ENCODE data around the gene PTPRE.

PTPRE gene

GRCh38 chr10:127910464-127910770 lies 3.5 kb downstream of the PTPRE start:
- peaks cover 13% of the 10 kb centered on the region for H3K27me3 Mint-ChIP-seq
- peaks cover 7% of the 10 kb centered on the region for H3K4me1 Mint-ChIP-seq
- no peaks in the 10 kb centered on the region for H3K36me3 Mint-ChIP-seq
- H3K27ac Mint-ChIP-seq = no peak overlapping the region
- H3K4me3 Mint-ChIP-seq = no peak overlapping the region
- no peak for ATAC-seq
- no peaks in the 10 kb centered on the region for H3K9me3 Mint-ChIP-seq

GRCh38 chr10:127911218-127911866 lies 4.4 kb downstream of the PTPRE start:
- H3K4me3 Mint-ChIP-seq = no peak overlapping the region
- peaks cover 5% of the 10 kb centered on the region for H3K27me3 Mint-ChIP-seq
- no peaks in the 10 kb centered on the region for H3K36me3 Mint-ChIP-seq
- peaks cover 4% of the 10 kb centered on the region for H3K4me1 Mint-ChIP-seq
- peaks cover 3% of the 10 kb centered on the region for H3K9me3 Mint-ChIP-seq
- ATAC-seq = no peak
- no peak overlapping the region for H3K27ac Mint-ChIP-seq

GRCh38 chr10:127911867-127912257 lies 5.0 kb downstream of the PTPRE start:
- no peak for ATAC-seq
- Mint-ChIP-seq H3K36me3 (no peaks in the 10 kb centered on the region), H3K4me1 (no peaks in the 10 kb centered on the region), H3K27ac (no peak overlapping the region), H3K9me3 (peaks cover 4% of the 10 kb centered on the region), H3K4me3 (no peak overlapping the region), H3K27me3 (no peaks in the 10 kb centered on the region)

GRCh38 chr10:127912607-127913367 lies 5.9 kb downstream of the PTPRE start:
- Mint-ChIP-seq H3K27ac (no peak overlapping the region), H3K4me1 (no peaks in the 10 kb centered on the region), H3K27me3 (no peaks in the 10 kb centered on the region), H3K4me3 (no peak overlapping the region), H3K36me3 (no peaks in the 10 kb centered on the region), H3K9me3 (peaks cover 4% of the 10 kb centered on the region)
- ATAC-seq = no peak

- Mint-ChIP-seq H3K4me1 (no peaks in the 10 kb centered on the region), H3K27me3 (no peaks in the 10 kb centered on the region), H3K4me3 (no peak overlapping the region), H3K9me3 (peaks cover 4% of the 10 kb centered on the region), H3K36me3 (no peaks in the 10 kb centered on the region), H3K27ac (no peak overlapping the region)
- ATAC-seq = no peak
These were observed 6.5 kb downstream of the PTPRE start for GRCh38 chr10:127913368-127913759.

GRCh38 chr10:127915324-127915723 lies 8.4 kb downstream of the PTPRE start:
- Mint-ChIP-seq H3K4me1 (peaks cover 6% of the 10 kb centered on the region), H3K27me3 (no peaks in the 10 kb centered on the region), H3K4me3 (no peak overlapping the region), H3K36me3 (no peaks in the 10 kb centered on the region), H3K27ac (no peak overlapping the region), H3K9me3 (peaks cover 4% of the 10 kb centered on the region)
- ATAC-seq = no peak

- peaks cover 4% of the 10 kb centered on the region for H3K9me3 Mint-ChIP-seq
- H3K27ac Mint-ChIP-seq = no peak overlapping the region
- no peaks in the 10 kb centered on the region for H3K36me3 Mint-ChIP-seq
These were observed 9.9 kb downstream of the PTPRE start for GRCh38 chr10:127916826-127917225.

GRCh38 chr10:127918572-127918971 lies 11.7 kb downstream of the PTPRE start:
- H3K9me3 Mint-ChIP-seq = peaks cover 4% of the 10 kb centered on the region
- ATAC-seq = no peak
- peaks cover 6% of the 10 kb centered on the region for H3K4me1 Mint-ChIP-seq
- no peak overlapping the region for H3K4me3 Mint-ChIP-seq
- no peaks in the 10 kb centered on the region for H3K36me3 Mint-ChIP-seq
- H3K27me3 Mint-ChIP-seq = no peaks in the 10 kb centered on the region
- no peak overlapping the region for H3K27ac Mint-ChIP-seq

More at GRCh38 chr10:127916826-127917225, 9.9 kb downstream of the PTPRE start:
- no peaks in the 10 kb centered on the region for H3K27me3 Mint-ChIP-seq
- peaks cover 6% of the 10 kb centered on the region for H3K4me1 Mint-ChIP-seq
- no peak overlapping the region for H3K4me3 Mint-ChIP-seq
- ATAC-seq = no peak

- ATAC-seq = no peak
- Mint-ChIP-seq H3K4me3 (no peak overlapping the region), H3K36me3 (no peaks in the 10 kb centered on the region), H3K9me3 (peaks cover 4% of the 10 kb centered on the region), H3K4me1 (peaks cover 6% of the 10 kb centered on the region), H3K27me3 (no peaks in the 10 kb centered on the region), H3K27ac (no peak overlapping the region)
These were observed 12.7 kb downstream of the PTPRE start for GRCh38 chr10:127919418-127920271.

- ATAC-seq = no peak
- Mint-ChIP-seq H3K4me1 (peaks cover 6% of the 10 kb centered on the region), H3K27me3 (no peaks in the 10 kb centered on the region), H3K36me3 (no peaks in the 10 kb centered on the region), H3K27ac (no peak overlapping the region), H3K4me3 (no peak overlapping the region), H3K9me3 (peaks cover 4% of the 10 kb centered on the region)
These were observed 13.6 kb downstream of the PTPRE start for GRCh38 chr10:127920306-127921074.

- Mint-ChIP-seq H3K27me3 (no peaks in the 10 kb centered on the region), H3K36me3 (no peaks in the 10 kb centered on the region), H3K27ac (no peak overlapping the region), H3K4me1 (peaks cover 6% of the 10 kb centered on the region), H3K9me3 (peaks cover 3% of the 10 kb centered on the region), H3K4me3 (no peak overlapping the region)
- no peak for ATAC-seq
These were observed 14.3 kb downstream of the PTPRE start for GRCh38 chr10:127921075-127921752.

- ATAC-seq = no peak
- Mint-ChIP-seq H3K27ac (no peak overlapping the region), H3K36me3 (no peaks in the 10 kb centered on the region), H3K4me3 (no peak overlapping the region), H3K9me3 (no peaks in the 10 kb centered on the region), H3K4me1 (peaks cover 6% of the 10 kb centered on the region), H3K27me3 (no peaks in the 10 kb centered on the region)
These were observed 14.8 kb downstream of the PTPRE start for GRCh38 chr10:127921753-127922145.

- Mint-ChIP-seq H3K27me3 (no peaks in the 10 kb centered on the region), H3K4me3 (no peak overlapping the region), H3K4me1 (peaks cover 6% of the 10 kb centered on the region), H3K9me3 (no peaks in the 10 kb centered on the region), H3K27ac (no peak overlapping the region), H3K36me3 (no peaks in the 10 kb centered on the region)
- ATAC-seq = no peak
These were observed 15.3 kb downstream of the PTPRE start for GRCh38 chr10:127922206-127922605.

- no peak for ATAC-seq
- Mint-ChIP-seq H3K27ac (no peak overlapping the region), H3K9me3 (no peaks in the 10 kb centered on the region), H3K36me3 (no peaks in the 10 kb centered on the region), H3K27me3 (no peaks in the 10 kb centered on the region), H3K4me3 (no peak overlapping the region), H3K4me1 (peaks cover 6% of the 10 kb centered on the region)
These were observed 15.9 kb downstream of the PTPRE start for GRCh38 chr10:127922675-127923366.
